ENCODE results near the gene CAMSAP1.

DNA sequence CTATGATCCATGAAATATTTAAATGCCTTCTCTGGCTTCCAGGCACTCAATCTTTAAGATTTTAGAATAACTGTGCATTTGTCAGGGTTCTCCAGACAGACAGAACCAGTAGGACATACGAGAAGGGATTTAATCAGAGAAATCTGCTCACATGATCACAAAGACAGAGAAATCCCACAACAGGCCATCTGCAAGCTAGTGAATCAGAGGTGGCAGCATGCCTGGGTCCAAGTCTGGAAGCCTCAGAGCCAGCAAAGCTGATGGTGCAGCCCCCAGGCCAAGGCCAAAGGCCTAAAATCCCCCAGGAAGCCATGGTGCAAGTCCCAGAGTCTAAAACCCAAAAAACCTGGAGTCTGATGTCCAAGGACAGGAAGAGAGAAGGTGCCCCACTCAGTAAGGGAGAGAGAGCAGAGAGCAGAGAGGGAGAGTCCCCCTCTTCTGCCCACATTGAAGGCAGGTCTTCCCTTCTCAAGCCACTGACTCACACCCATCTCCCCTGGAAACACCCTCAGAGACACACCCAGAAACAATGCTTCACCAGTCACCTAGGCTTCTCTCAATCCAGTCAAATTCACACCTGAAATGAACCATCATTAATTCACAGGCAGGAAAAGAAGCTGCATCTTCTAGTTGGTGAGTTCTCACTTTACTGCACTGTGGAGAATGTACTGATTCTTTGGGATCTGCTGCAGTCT is 48.7 kb downstream of the CAMSAP1 start:
- TF ChIP-seq, protein P1, sequence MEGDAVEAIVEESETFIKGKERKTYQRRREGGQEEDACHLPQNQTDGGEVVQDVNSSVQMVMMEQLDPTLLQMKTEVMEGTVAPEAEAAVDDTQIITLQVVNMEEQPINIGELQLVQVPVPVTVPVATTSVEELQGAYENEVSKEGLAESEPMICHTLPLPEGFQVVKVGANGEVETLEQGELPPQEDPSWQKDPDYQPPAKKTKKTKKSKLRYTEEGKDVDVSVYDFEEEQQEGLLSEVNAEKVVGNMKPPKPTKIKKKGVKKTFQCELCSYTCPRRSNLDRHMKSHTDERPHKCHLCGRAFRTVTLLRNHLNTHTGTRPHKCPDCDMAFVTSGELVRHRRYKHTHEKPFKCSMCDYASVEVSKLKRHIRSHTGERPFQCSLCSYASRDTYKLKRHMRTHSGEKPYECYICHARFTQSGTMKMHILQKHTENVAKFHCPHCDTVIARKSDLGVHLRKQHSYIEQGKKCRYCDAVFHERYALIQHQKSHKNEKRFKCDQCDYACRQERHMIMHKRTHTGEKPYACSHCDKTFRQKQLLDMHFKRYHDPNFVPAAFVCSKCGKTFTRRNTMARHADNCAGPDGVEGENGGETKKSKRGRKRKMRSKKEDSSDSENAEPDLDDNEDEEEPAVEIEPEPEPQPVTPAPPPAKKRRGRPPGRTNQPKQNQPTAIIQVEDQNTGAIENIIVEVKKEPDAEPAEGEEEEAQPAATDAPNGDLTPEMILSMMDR (IDR thresholded peaks at IDR 0.05): no peak
- TF ChIP-seq POLR2AphosphoS5 (IDR thresholded peaks at IDR 0.05; ENCODE audit: low read depth, low read length) (no peak), SIN3A (IDR thresholded peaks at IDR 0.05; ENCODE audit: borderline replicate concordance, insufficient read depth, low read depth, low read length) (no peak)
- TF ChIP-seq, protein P2, sequence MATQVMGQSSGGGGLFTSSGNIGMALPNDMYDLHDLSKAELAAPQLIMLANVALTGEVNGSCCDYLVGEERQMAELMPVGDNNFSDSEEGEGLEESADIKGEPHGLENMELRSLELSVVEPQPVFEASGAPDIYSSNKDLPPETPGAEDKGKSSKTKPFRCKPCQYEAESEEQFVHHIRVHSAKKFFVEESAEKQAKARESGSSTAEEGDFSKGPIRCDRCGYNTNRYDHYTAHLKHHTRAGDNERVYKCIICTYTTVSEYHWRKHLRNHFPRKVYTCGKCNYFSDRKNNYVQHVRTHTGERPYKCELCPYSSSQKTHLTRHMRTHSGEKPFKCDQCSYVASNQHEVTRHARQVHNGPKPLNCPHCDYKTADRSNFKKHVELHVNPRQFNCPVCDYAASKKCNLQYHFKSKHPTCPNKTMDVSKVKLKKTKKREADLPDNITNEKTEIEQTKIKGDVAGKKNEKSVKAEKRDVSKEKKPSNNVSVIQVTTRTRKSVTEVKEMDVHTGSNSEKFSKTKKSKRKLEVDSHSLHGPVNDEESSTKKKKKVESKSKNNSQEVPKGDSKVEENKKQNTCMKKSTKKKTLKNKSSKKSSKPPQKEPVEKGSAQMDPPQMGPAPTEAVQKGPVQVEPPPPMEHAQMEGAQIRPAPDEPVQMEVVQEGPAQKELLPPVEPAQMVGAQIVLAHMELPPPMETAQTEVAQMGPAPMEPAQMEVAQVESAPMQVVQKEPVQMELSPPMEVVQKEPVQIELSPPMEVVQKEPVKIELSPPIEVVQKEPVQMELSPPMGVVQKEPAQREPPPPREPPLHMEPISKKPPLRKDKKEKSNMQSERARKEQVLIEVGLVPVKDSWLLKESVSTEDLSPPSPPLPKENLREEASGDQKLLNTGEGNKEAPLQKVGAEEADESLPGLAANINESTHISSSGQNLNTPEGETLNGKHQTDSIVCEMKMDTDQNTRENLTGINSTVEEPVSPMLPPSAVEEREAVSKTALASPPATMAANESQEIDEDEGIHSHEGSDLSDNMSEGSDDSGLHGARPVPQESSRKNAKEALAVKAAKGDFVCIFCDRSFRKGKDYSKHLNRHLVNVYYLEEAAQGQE (IDR thresholded peaks at IDR 0.05; ENCODE audit: insufficient read depth in 1 of 2, low read depth in 2 of 2, low read length in 1 of 2): no peak
